ENCODE results near the gene DMXL1.

Gene DMXL1

GRCh38 chr5:119282628-119283027 is 211.7 kb downstream of the DMXL1 start:
- DNase-seq (ENCODE audit: insufficient read length, low spot score) (no peak), FAIRE-seq (no peak)
- TF ChIP-seq POLR2A (IDR thresholded peaks at IDR 0.05; ENCODE audit: low read depth, low read length) = no peak

DNA sequence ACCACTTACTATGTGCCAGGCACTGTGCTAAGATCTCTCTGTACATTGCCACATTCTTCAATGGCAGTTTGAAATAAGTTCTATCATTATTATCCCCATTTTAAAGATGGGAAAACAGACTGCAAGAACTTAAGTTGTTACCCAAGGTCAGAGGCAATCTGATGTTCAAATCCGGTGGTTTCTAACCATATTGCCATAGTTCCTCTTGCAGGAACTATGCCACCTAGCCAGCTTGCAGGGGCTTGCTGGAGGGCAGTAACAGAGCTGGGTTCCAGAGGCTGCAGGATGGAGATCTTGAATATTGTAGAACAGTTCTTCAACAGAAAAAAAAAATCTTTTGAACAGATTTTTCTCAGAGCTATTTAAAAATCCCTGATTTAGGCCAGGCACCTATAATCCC is 213.1 kb downstream of the DMXL1 start:
- no peak for FAIRE-seq
- no peak for TF ChIP-seq POLR2A (IDR thresholded peaks at IDR 0.05; ENCODE audit: low read depth, low read length)

GRCh38 chr5:119285070-119285916 is 214.4 kb downstream of the DMXL1 start:
- FAIRE-seq (no peak), DNase-seq (ENCODE audit: insufficient read length, low spot score) (no peak)
- TF ChIP-seq POLR2A (IDR thresholded peaks at IDR 0.05; ENCODE audit: low read depth, low read length) = no peak

More for the DNA sequence above, 213.1 kb downstream of the DMXL1 start:
- DNase-seq (ENCODE audit: insufficient read length, low spot score) = no peak

DNA sequence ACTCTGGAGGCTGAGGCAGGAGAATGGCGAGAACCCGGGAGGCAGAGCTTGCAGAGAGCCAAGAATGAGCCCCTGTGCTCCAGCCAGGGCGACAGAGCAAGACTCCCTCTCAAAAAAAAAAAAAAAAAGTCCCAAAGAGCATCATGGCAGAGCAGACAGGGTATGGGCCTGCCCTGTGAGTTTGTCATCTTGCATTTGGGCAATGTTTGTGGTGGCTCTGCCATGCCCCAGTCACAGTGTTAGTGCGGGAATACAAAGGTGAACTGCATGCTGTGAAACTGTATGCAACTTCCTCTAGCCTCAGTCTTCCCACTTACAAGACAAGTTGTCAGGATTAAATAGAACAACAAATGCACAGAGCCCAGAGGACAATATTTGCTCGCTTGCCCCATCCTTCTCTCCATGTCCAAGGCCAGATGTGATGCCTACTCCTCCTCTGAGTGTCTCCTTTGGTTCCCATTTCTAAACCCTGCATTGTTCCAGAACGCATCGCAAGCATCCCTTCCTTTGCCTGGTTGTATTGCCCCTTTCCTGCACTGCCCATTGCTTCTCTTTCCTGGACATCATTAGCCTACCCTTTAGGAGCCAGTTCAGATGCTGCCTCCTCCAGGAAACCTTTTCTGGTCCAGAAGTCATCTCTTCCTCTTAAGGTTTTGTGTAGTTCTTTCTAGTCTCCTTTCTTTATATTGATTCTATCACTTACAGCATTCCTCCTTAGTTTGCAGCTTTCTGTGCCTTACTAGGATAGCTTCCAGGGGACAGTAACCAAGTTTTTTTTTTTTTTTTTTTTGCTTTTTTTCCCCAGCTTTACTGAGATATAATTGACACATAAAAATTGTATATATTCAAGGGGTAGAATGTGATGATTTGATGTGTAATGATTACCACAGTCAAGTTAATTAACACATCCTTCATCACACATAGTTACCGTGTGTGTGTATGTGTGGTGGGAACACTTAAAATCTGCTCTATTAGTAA is 215.9 kb downstream of the DMXL1 start:
- FAIRE-seq = no peak
- no peak for TF ChIP-seq POLR2A (IDR thresholded peaks at IDR 0.05; ENCODE audit: low read depth, low read length)
- DNase-seq (ENCODE audit: insufficient read length, low spot score) = no peak

GRCh38 chr5:119287547-119288111 is 216.7 kb downstream of the DMXL1 start:
- FAIRE-seq = no peak
- DNase-seq (ENCODE audit: insufficient read length, low spot score) = no peak
- no peak for TF ChIP-seq POLR2A (IDR thresholded peaks at IDR 0.05; ENCODE audit: low read depth, low read length)

DNA sequence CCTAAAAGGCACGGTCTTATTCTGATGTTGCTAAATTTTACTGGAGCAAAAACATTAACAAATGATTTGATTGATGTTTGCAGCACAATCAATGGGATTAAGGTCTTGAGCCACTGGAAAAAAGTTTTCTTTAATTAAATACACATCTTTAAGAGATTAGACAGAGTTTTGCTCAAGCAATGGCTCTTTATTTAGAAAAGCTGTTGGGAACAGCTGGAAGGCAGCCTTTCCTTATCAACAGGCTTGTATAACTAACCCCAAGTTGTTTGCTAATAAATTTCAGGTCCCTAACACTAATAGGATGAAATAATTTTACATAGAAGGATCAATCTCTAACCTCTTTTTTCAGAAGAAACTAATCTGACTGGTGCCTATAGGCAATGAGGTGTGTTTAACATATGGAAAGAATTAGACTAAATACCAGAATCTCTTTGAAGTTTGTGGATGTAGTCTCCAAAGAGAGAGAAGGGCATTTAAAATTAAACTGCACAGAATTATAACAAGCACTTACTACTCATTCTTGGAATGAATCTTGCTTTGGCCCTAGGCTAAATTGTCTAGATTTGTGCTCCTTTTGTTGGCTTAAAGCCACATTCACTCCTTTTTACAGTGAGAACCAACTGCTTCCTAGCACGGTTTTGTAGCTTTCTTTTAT is 217.6 kb downstream of the DMXL1 start:
- FAIRE-seq (no peak), DNase-seq (ENCODE audit: insufficient read length, low spot score) (no peak)
- TF ChIP-seq POLR2A (IDR thresholded peaks at IDR 0.05; ENCODE audit: low read depth, low read length) = no peak

- DNase-seq (ENCODE audit: insufficient read length, low spot score) (no peak), FAIRE-seq (no peak)
- no peak for TF ChIP-seq POLR2A (IDR thresholded peaks at IDR 0.05; ENCODE audit: low read depth, low read length)
Observed at GRCh38 chr5:119289438-119290044, 218.7 kb downstream of the DMXL1 start.

- DNase-seq (ENCODE audit: insufficient read length, low spot score) (no peak), FAIRE-seq (no peak)
- TF ChIP-seq POLR2A (IDR thresholded peaks at IDR 0.05; ENCODE audit: low read depth, low read length) = no peak
Observed at GRCh38 chr5:119290161-119290569, 219.3 kb downstream of the DMXL1 start.

GRCh38 chr5:119290607-119291006 is 219.7 kb downstream of the DMXL1 start:
- no peak for FAIRE-seq
- no peak for DNase-seq (ENCODE audit: insufficient read length, low spot score)
- no peak for TF ChIP-seq POLR2A (IDR thresholded peaks at IDR 0.05; ENCODE audit: low read depth, low read length)

GRCh38 chr5:119291056-119291455 is 220.2 kb downstream of the DMXL1 start:
- DNase-seq (ENCODE audit: insufficient read length, low spot score) = no peak
- TF ChIP-seq POLR2A (IDR thresholded peaks at IDR 0.05; ENCODE audit: low read depth, low read length) = no peak
- FAIRE-seq = no peak

- no peak for TF ChIP-seq POLR2A (IDR thresholded peaks at IDR 0.05; ENCODE audit: low read depth, low read length)
- DNase-seq (ENCODE audit: insufficient read length, low spot score) = no peak
- FAIRE-seq = no peak
Observed at GRCh38 chr5:119291877-119292276, 221.0 kb downstream of the DMXL1 start.

DNA sequence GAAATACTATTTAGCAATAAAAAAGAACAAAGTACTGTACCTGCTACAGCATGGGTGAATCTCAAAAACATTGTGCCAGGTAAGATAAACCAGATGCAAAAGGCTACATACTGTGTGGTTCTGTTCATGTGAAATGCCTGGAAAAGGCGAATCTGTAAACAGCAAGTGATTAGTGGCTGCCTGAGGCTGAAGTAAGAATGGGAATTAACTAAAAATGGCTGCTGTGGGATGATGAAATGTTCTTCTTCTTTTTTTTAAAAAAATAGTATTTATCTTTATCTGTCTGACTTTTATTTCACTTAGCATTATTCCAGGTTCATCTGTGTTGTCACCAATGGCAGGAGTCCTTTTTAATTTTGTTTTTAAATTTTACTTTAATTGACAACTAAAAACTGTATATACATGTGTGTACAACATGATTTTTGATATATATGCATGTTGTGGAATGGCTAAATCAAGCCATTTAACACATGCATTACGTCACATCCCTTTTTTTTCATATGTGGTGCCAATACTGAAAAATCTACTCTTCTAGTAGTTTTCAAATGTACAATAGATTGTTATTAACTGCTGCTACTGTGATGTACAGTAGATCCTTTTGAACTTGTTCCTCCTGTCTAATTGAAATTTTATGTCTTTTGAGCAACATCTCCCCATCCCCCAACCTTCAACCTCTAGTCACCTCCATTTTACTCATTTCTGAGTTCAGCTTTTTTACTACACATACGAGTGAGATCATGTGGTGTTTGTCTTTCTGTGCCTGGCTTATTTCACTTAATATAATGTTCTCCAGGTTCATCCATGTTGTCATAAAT is 222.0 kb downstream of the DMXL1 start:
- DNase-seq (ENCODE audit: insufficient read length, low spot score) (no peak), FAIRE-seq (no peak)
- TF ChIP-seq POLR2A (IDR thresholded peaks at IDR 0.05; ENCODE audit: low read depth, low read length) = no peak

- DNase-seq (ENCODE audit: insufficient read length, low spot score) = no peak
- no peak for TF ChIP-seq POLR2A (IDR thresholded peaks at IDR 0.05; ENCODE audit: low read depth, low read length)
- no peak for FAIRE-seq
Observed at GRCh38 chr5:119293516-119293829, 222.6 kb downstream of the DMXL1 start.
